SHP77 treated with DMSO at 0.1 percent for 48 hours (cell line): ENCODE data around the gene UBQLN1.
A peak's percentile ranks its signal among the peaks of the same experiment; 100 is the strongest.
"Not testable (repeated sequence)": the region's sequence is repeated elsewhere in the genome, so short reads cannot be mapped to it uniquely, and the experiment has no call there.

Experiments used
- DNase-seq: peaks from one replicate; lab custom pipeline; 2025; lab: John Stamatoyannopoulos, UW

UBQLN1 gene

GRCh38 chr9:83630938-83631457 lies 76.8 kb downstream of the UBQLN1 start:
- no peak for DNase-seq

- no peak for DNase-seq
These were observed 78.2 kb downstream of the UBQLN1 start for GRCh38 chr9:83629433-83630104.

GRCh38 chr9:83628540-83628939 lies 79.2 kb downstream of the UBQLN1 start:
- DNase-seq = no peak

GRCh38 chr9:83625178-83625577 lies 82.6 kb downstream of the UBQLN1 start:
- no peak for DNase-seq

GRCh38 chr9:83623679-83624076 lies 84.1 kb downstream of the UBQLN1 start:
- no peak for DNase-seq

- DNase-seq = no peak
These were observed 84.6 kb downstream of the UBQLN1 start, which contains the start of gene IDNK for GRCh38 chr9:83622939-83623678. Gene IDNK (plus strand): TSS chr9:83623143. CDS start chr9:83623172, 29 bp downstream.

- DNase-seq = no peak
These were observed 85.3 kb downstream of the UBQLN1 start for GRCh38 chr9:83622433-83622938.

GRCh38 chr9:83620841-83621636 lies 86.7 kb downstream of the UBQLN1 start:
- DNase-seq = peak; percentile 2

- no peak for DNase-seq
These were observed 90.5 kb downstream of the UBQLN1 start for GRCh38 chr9:83617299-83617698.

GRCh38 chr9:83613298-83613697 lies 94.5 kb downstream of the UBQLN1 start:
- not testable (repeated sequence) for DNase-seq
